Measurements from ENCODE around the gene IGF1R.

The IGF1R gene

DNA sequence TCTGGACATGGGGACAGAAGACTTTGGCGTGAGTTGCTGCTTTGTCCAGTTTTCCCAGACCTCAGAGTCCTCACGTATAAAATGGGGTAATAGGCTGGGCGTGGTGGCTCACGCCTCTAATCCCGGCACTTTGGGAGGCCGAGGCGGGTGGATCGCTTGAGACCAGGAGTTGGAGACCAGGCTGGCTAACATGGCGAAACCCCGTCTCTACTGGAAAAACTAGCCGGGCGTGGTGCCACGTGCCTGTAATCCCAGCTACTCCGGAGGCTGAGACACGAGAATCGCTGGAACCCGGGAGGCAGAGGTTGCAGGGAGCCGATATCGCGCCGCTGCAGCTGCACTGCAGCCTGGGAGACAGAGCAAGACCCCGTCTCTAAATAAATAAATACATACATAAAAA, 22.7 kb upstream of the IGF1R start:
- no peak overlapping the region for H3K4me3 ChIP-seq (replicated peaks in 1 of 2; ENCODE audit: low read depth in 2 of 2, low read length in 2 of 2)
- DNase-seq (ENCODE audit: low read depth in 2 of 2): no peak
- TF ChIP-seq, protein P1, sequence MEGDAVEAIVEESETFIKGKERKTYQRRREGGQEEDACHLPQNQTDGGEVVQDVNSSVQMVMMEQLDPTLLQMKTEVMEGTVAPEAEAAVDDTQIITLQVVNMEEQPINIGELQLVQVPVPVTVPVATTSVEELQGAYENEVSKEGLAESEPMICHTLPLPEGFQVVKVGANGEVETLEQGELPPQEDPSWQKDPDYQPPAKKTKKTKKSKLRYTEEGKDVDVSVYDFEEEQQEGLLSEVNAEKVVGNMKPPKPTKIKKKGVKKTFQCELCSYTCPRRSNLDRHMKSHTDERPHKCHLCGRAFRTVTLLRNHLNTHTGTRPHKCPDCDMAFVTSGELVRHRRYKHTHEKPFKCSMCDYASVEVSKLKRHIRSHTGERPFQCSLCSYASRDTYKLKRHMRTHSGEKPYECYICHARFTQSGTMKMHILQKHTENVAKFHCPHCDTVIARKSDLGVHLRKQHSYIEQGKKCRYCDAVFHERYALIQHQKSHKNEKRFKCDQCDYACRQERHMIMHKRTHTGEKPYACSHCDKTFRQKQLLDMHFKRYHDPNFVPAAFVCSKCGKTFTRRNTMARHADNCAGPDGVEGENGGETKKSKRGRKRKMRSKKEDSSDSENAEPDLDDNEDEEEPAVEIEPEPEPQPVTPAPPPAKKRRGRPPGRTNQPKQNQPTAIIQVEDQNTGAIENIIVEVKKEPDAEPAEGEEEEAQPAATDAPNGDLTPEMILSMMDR (IDR thresholded peaks at IDR 0.05; ENCODE audit: low read depth, low read length): no peak

DNA sequence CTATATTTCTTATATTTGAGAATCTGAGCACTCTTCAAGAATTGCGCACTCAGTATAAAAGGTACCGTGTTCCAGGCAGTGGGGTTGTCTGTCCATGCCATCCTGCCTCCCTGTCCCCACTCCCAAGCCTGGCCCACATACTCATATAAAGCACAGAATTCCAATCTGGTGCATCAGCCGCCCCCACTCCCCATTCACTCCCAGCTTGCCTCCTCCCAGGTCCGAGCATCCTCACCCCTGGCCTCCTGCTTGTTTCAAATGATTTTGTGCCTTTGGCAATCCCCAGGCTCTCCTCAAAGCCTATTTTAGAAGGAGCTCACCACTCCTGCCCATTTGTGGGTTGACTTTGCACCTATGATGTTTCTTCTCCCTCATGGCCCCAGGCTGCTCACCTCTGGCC, 22.2 kb upstream of the IGF1R start:
- no peak overlapping the region for H3K4me3 ChIP-seq (replicated peaks in 1 of 2; ENCODE audit: low read depth in 2 of 2, low read length in 2 of 2)
- no peak for DNase-seq (ENCODE audit: low read depth in 2 of 2)
- TF ChIP-seq, protein P1 (IDR thresholded peaks at IDR 0.05; ENCODE audit: low read depth, low read length): no peak

DNA sequence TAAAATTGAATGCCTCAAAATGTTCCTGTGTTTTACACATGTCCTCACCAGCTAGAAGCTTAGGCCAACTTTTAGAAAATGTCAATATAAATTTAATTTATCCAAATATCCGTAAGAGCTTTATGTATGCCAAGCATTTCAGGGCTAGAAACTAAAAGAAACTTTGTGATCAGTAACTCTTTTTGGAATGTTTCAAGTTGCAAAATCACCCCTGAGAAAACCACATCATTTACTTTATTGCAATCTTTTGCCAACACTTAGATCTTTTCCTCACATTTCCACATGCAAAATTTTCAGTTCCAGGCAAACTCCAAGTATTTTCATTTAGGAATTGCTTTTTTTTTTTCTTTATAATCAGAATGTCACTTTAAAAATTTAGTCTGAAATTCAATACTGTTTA, 20.1 kb upstream of the IGF1R start:
- DNase-seq (ENCODE audit: low read depth in 2 of 2): no peak
- H3K4me3 ChIP-seq (replicated peaks in 1 of 2; ENCODE audit: low read depth in 2 of 2, low read length in 2 of 2): no peak overlapping the region
- TF ChIP-seq, protein P1 (IDR thresholded peaks at IDR 0.05; ENCODE audit: low read depth, low read length): no peak

DNA sequence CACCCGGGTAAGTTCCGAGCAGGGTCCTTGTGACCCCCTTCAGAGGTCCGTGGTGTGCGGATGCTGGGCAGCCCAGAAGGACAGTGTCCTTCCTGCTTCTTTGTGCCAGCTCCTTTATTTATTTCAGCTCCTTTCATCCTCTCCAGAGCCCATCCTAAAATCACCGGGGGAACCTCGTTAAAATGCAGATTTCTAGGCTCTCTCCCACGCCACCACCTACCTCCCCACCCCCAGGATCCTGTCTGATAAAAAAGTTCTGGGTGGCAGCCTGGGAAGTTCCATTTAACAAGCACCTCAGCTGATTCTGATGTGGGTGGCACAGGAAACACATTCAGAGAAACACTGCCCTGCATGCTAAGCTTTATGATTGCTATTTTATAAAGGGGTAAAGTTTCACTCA, 12.5 kb upstream of the IGF1R start:
- TF ChIP-seq, protein P1 (IDR thresholded peaks at IDR 0.05; ENCODE audit: low read depth, low read length): no peak
- no peak overlapping the region for H3K4me3 ChIP-seq (replicated peaks in 1 of 2; ENCODE audit: low read depth in 2 of 2, low read length in 2 of 2)
- DNase-seq (ENCODE audit: low read depth in 2 of 2): no peak

DNA sequence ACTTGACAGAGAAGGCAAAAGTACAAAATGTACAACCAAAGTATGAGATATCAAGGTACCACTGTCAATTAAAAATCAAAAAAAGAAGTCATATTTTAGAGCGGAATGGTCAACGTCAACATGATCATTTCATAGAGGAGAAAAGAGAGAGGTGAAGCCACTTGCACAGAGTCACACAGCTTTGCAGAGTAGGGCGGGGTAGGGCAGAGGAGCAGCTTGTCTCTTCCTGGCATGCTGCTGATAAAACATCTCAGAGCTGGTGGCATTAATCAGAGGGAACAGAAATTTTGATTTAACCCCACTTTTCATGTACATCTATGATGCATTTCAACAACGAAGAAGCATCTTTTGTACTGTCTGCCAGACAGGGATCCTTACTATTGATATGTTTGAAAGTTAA, 5.2 kb upstream of the IGF1R start:
- TF ChIP-seq, protein P1 (IDR thresholded peaks at IDR 0.05; ENCODE audit: low read depth, low read length): no peak
- no peak for DNase-seq (ENCODE audit: low read depth in 2 of 2)

DNA sequence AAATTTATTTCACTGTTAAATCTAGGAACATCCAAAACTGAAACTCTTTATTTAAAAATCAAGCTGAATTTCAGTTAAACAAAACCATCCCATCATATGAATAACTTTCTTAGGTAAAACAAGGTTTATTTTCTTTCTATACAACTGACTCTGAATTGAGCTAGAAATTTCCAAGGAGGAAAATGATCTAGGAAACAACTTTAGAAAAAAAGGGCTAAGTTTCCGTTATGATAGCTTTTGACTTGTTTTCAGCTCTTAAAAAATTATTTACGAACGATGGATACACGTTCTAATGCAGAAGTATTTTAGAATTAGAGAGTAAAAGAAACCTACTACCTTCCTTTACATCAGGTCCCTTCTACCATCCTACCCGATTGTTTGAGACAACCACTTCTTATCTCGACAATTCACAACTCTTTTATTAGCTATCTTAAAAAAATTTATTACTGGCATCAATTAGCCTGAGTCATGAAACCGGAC, 1.8 kb upstream of the IGF1R start:
- TF ChIP-seq, protein P1 (IDR thresholded peaks at IDR 0.05; ENCODE audit: low read depth, low read length): no peak
- peak overlapping the region; percentile 42 to 71 for H3K4me3 ChIP-seq (replicated peaks in 1 of 2; ENCODE audit: low read depth in 2 of 2, low read length in 2 of 2)
- no peak for DNase-seq (ENCODE audit: low read depth in 2 of 2)

More for the DNA sequence above, 5.2 kb upstream of the IGF1R start:
- no peak overlapping the region for H3K4me3 ChIP-seq (replicated peaks in 1 of 2; ENCODE audit: low read depth in 2 of 2, low read length in 2 of 2)
